Heart right ventricle (tissue), 16 donors: ENCODE data around the gene OXCT1. TPM values are rescaled to one million over a fixed set of nuclear protein-coding genes. Genes with fewer than 3 reads are reported as not detected.
"Not testable (repeated sequence)": the region's sequence is repeated elsewhere in the genome, so short reads cannot be mapped to it uniquely, and the experiment has no call there.

Source experiments
- ATAC-seq, 8 donors: fragments of 200-7000 bp; cut with Tn5 transposase; one replicate each; pipeline ENCODE4 v1.9.1; 2020; ENCODE audit warnings: mild to moderate bottlenecking in 8 of 8, moderate library complexity in 8 of 8, moderate number of reproducible peaks in 1 of 8
- DNase-seq, 2 donors: peaks; one replicate each; pipeline ENCODE4 v3.0.0-alpha.2; 2020
- H3K27ac ChIP-seq, 10 donors: fragments of 200-600 bp; sonication (generic) in 2 of 10; one replicate each; pipeline versions ENCODE4 v1.5.0 to v1.8.0; 2020 to 2022; ENCODE audit warnings: mild to moderate bottlenecking in 3 of 10
- H3K27me3 ChIP-seq, 7 donors: fragments of 200-600 bp; one replicate each; pipeline ENCODE4 v1.8.0; 2021 to 2022; ENCODE audit warnings: mild to moderate bottlenecking in 2 of 7
- H3K36me3 ChIP-seq, 9 donors: fragments of 200-600 bp; sonication (generic) in 1 of 9; one replicate each; pipeline versions ENCODE4 v1.5.0 to v1.8.0; 2020 to 2022; ENCODE audit warnings: mild to moderate bottlenecking in 2 of 9
- H3K4me1 ChIP-seq, 9 donors: fragments of 200-600 bp; sonication (generic) in 1 of 9; one replicate each; pipeline versions ENCODE4 v1.5.0 to v1.8.0; 2020 to 2022; ENCODE audit warnings: mild to moderate bottlenecking in 4 of 9
- H3K4me3 ChIP-seq, 10 donors: fragments of 200-600 bp; sonication (generic) in 2 of 10; one replicate each; pipeline versions ENCODE4 v1.5.0 to v1.8.0; 2020 to 2022; ENCODE audit warnings: mild to moderate bottlenecking in 7 of 10, moderate library complexity in 2 of 10
- H3K9me3 ChIP-seq, 11 donors: fragments of 200-600 bp in 10 of 11; sonication (generic) in 2 of 11; one replicate each; pipeline versions ENCODE4 v1.5.0 to v1.8.0; 2013 to 2022; ENCODE audit warnings: mild to moderate bottlenecking in 2 of 11, control low read depth in 1 of 11, moderate library complexity in 1 of 11
- CTCF ChIP-seq, 9 donors: fragments of 200-600 bp; sonication (generic) in 2 of 9; IDR thresholded peaks; one replicate each; pipeline versions ENCODE4 v1.5.0 to v1.8.0; 2021 to 2022; ENCODE audit warnings: antibody characterized with exemption in 9 of 9, mild to moderate bottlenecking in 5 of 9, moderate library complexity in 1 of 9
- WGBS, 2 donors: extraction: QIAGEN DNeasy Blood & Tissue Kit; methylation state at CpG; one replicate each; pipeline ENCODE4 v1.1.7; 2013; ENCODE audit warnings: inconsistent platforms in 1 of 2; 5-methylcytosine and 5-hydroxymethylcytosine counted together
- intact Hi-C, 10 donors: fragments of 100-400 bp; cut with DNase I; formaldehyde crosslinking; loops; one replicate each; pipeline versions ENCODE4 v1.11.1 to v1.14.2; 2022
- polyA plus RNA-seq, 2 donors: library from polyadenylated mRNA; stranded (reverse); fragments of 200-250 nt; gene quantifications; one replicate each; pipeline ENCODE4 v1.2.3, GENCODE V29; 2013
- total RNA-seq, 10 donors: library from RNA; stranded (reverse); fragmentation: NEBNext Ultra II Directional in 3 of 10; extraction: Animal tissue kit (Norgen Biotek cat#: 25700) in 3 of 10; gene quantifications; one replicate each; pipeline versions ENCODE4 v1.2.1 to v1.2.4, GENCODE V29; 2021 to 2023
- donor health status: Arrhythmogenic right ventricular cardiomyopathy.
- donor health status: ischemic (EF 13 %, LVEDD 7.1; RV severe dilation, severe dysfunction).
- donor health status: healthy with polysubstance abuse.
- donor health status: DM: no; HTN: yes; CAD: no.
- donor health status: DM: no; HTN: no; CAD: no.
- donor health status: ischemic (EF 25% LVEDD 6.9; RV normal size, moderate dysfunction).
- donor health status: ischemic (EF 25% LVEDD 5.7; RV mildly dilated, moderate dysfunction).
- donor health status: healthy.
- donor health status: DM: yes; HTN: yes; CAD: no.
- donor health status: Ischemic cardiomyopathy.
- donor health status: ischemic (EF 35%, LVEDD 5.7; RV mildly dilated, moderate dysfunction).
- donor health status: nonischemic (EF 11% LVEDD 7.7; RV severe dilation, severe dysfunction).
- donor health status: DM: yes; HTN: yes; CAD: no.
- donor health status: PGD.
- donor health status: ischemic (EF 29% LVEDD 5.4; RV normal size, mild dysfunction).
- donor health status: nonischemic (EF 23%, LVEDD 6.1; RV moderate dilation, normal function).

OXCT1 gene
- total and polyA plus RNA-seq, 12 donors = 22.2 to 340 (median 234) TPM

GRCh38 chr5:41748631-41749030, 121.6 kb downstream of the OXCT1 start:
- ATAC-seq = no peak
- TF ChIP-seq CTCF (IDR thresholded peaks at IDR 0.05) = no peak
- Histone ChIP-seq H3K36me3 (peaks cover 0 to 48% (median 3%) of the 10 kb centered on the region in 9 donors), H3K27me3 (no peaks in the 10 kb centered on the region), H3K27ac (no peak overlapping the region), H3K4me3 (no peak overlapping the region), H3K4me1 (peaks cover 0 to 10% (median 0%) of the 10 kb centered on the region in 9 donors), H3K9me3 (peaks cover 0 to 3% (median 0%) of the 10 kb centered on the region in 11 donors)
- DNase-seq = no peak
- intact Hi-C loops = no loop called here
- WGBS, 2 donors = 93 to 99% methylated on average over 2 of the region's 2 CpGs

DNA sequence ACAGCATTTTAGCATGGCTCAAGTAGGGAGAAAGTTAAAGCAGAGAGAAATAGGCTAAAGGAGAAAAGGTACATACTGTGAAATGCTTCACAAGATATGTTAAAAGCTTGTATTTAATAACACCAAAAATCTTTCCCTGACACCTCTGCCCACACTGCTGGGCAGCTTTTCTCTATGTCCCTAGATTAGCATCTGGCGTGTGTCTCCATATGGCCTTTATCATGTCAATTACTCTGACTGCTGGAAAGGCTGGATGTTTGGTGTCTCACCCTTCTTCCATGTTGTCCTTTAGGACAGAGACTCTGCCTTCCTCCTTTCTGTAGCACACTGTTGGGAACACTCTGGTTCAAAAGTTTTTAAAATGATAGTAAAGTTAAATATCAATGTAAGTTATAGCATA, 122.5 kb downstream of the OXCT1 start:
- intact Hi-C loops = no loop called here
- no peak overlapping the region for H3K27ac ChIP-seq
- H3K9me3 ChIP-seq = peaks cover 0 to 9% (median 0%) of the 10 kb centered on the region in 11 donors
- peaks cover 0 to 10% (median 0%) of the 10 kb centered on the region in 9 donors for H3K4me1 ChIP-seq
- DNase-seq (no peak), ATAC-seq (no peak)
- peaks cover 0 to 50% (median 3%) of the 10 kb centered on the region in 9 donors for H3K36me3 ChIP-seq
- TF ChIP-seq CTCF (IDR thresholded peaks at IDR 0.05) = no peak
- H3K4me3 ChIP-seq = no peak overlapping the region
- no peaks in the 10 kb centered on the region for H3K27me3 ChIP-seq
- WGBS, 2 donors = 95 to 98% methylated on average over 1 of the region's 1 CpG

GRCh38 chr5:41747301-41747700, 122.9 kb downstream of the OXCT1 start:
- WGBS, 2 donors = 47 to 49% methylated on average over 1 of the region's 1 CpG
- H3K27ac ChIP-seq = no peak overlapping the region

DNA sequence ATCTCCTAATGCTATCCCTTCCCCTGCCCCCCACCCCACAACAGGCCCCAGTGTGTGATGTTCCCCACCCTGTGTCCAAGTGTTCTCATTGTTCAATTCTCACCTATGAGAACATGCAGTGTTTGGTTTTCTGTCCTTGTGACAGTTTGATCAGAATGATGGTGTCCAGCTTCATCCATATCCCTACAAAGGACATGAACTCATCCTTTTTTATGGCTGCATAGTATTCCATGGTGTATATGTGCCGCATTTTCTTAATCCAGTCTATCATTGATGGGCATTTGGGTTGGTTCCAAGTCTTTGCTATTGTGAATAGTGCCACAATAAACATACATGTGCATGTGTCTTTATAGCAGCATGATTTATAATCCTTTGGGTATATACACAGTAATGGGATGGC, 127.6 kb downstream of the OXCT1 start:
- H3K27ac ChIP-seq, H3K4me1 ChIP-seq, DNase-seq, intact Hi-C loops, H3K4me3 ChIP-seq, ATAC-seq, H3K27me3 ChIP-seq: not testable (repeated sequence)
- Histone ChIP-seq H3K36me3 (peaks cover 0 to 66% (median 11%) of the 10 kb centered on the region in 9 donors), H3K9me3 (peaks cover 0 to 11% (median 0%) of the 10 kb centered on the region in 11 donors)
- WGBS, 2 donors = 88 to 91% methylated on average over 1 of the region's 1 CpG

More at GRCh38 chr5:41747301-41747700, 122.9 kb downstream of the OXCT1 start:
- H3K9me3 ChIP-seq = peaks cover 0 to 11% (median 0%) of the 10 kb centered on the region in 11 donors
- DNase-seq (no peak), ATAC-seq (no peak)
- no peaks in the 10 kb centered on the region for H3K27me3 ChIP-seq
- H3K4me3 ChIP-seq = no peak overlapping the region
- intact Hi-C loops = no loop called here
- peaks cover 0 to 50% (median 3%) of the 10 kb centered on the region in 9 donors for H3K36me3 ChIP-seq
- peaks cover 0 to 10% (median 0%) of the 10 kb centered on the region in 9 donors for H3K4me1 ChIP-seq
- no peak for TF ChIP-seq CTCF (IDR thresholded peaks at IDR 0.05)

DNA sequence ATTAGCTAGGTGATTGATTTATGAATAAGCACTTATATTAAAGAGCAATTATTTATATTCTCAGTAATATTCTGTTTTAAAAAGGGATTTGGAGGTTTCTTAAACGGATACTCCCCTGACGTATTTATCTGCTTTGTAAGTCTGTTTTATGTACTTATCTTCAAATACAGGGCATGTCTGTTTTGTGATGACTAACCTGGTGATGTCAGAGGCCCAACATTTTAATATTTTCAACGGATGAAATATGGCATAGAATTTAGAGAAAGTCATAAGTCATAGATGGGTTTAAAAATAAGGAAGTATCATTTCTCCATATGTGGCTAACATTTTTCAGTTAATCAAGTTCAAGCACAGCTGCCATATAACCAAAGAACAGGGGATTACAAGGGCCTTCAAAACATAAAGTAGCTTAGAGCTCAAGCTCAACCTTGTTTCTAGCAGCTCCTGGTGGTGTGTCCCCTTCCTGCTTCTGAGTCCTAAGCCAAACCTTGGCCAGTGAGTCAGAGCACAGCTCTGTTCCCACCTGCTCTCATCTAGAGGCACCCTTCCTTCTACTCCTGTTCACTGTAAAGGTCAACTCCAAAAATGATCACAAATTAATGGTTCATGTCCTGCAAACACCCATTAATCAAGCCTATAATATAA, 131.4 kb downstream of the OXCT1 start:
- Histone ChIP-seq H3K27me3 (no peaks in the 10 kb centered on the region), H3K4me3 (no peak overlapping the region), H3K9me3 (peaks cover 0 to 11% (median 0%) of the 10 kb centered on the region in 11 donors), H3K27ac (no peak overlapping the region), H3K4me1 (no peaks in the 10 kb centered on the region), H3K36me3 (peaks cover 0 to 77% (median 8%) of the 10 kb centered on the region in 9 donors)
- WGBS, 2 donors = 78 to 81% methylated on average over 3 of the region's 3 CpGs
- intact Hi-C loops = no loop called here
- ATAC-seq = no peak
- DNase-seq = no peak
- TF ChIP-seq CTCF (IDR thresholded peaks at IDR 0.05) = no peak
